ENCODE data around the gene ZGLP1. TPM values are rescaled to one million over a fixed set of nuclear protein-coding genes. Genes with fewer than 3 reads are reported as not detected.
A peak's percentile ranks its signal among the peaks of the same experiment; 100 is the strongest.

Gene ZGLP1
- total RNA-seq, 3 donors from 2014 or later, result 2.5 to 4.0 (median 3.8) TPM

DNA sequence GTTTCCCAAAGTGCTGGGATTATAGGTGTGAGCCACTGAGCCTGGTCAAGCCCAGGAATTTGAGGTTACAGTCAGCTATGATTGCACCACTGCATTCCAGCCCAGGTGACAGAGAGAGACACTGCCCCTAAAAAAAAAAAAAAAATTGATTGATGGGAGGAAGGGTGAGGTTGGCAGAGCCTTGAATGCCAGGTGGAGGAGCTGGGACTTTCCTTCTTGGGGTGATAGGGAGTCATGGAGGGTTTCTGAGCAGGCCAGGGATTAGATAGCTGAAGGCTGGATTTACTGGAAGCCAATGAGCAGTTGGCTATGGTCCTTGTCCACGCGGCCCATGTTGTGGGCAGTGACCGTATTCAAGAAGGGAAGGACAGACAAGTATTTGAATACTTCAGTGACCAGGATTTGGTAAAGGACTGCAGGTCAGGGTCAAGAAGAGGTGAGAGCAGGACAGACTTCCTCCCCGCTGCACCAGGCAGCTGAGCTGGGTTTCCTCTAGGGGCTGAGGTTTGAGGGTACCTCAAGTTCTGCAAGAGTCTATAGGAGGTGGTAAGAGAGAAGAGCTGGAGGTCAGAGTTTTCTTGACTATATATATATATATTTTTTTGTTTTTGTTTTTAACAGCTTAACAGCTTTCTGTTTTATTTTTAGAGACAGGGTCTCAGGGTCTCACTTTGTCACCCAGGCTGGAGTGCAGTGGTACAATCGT, 29.7 kb downstream of the ZGLP1 start:
- peaks cover 4% of the 10 kb centered on the region for H3K4me1 ChIP-seq (ENCODE audit: low read depth)
- intact Hi-C loops (cut with DNase I, micrococcal nuclease), result no loop called here
- DNase-seq (no peak), ATAC-seq (no peak)
- H3K9me3 ChIP-seq, result no peaks in the 10 kb centered on the region
- no peaks in the 10 kb centered on the region for H3K36me3 ChIP-seq (ENCODE audit: low read depth)
- H3K4me3 ChIP-seq, result no peak overlapping the region
- TF ChIP-seq CTCF (IDR thresholded peaks at IDR 0.05), result no peak

DNA sequence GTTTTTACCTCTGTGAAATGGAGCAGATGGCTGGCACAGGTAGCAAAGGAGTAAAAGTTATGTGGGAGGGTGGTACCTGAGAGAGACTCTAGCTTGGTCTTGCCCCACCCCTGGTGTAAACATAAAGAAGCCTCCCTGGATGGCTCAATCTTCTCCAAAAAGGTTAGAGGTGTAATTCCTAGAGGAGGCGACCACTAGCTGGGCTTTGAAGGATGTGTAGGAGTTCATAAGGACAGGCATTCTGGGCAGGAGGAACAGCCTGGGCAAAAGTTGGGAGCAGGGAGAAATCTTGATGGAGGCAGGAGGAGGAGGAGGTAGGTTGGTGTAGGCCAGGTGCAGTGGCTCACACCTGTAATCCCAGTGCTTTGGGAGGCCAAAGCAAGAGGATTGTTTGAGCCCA, 30.7 kb downstream of the ZGLP1 start:
- Histone ChIP-seq H3K4me3 (no peak overlapping the region), H3K9me3 (no peaks in the 10 kb centered on the region), H3K4me1 (ENCODE audit: low read depth) (peaks cover 5% of the 10 kb centered on the region), H3K36me3 (ENCODE audit: low read depth) (no peaks in the 10 kb centered on the region)
- ATAC-seq (no peak), DNase-seq (no peak)
- no peak for TF ChIP-seq CTCF (IDR thresholded peaks at IDR 0.05)
- intact Hi-C loops (cut with DNase I, micrococcal nuclease), result no loop called here

DNA sequence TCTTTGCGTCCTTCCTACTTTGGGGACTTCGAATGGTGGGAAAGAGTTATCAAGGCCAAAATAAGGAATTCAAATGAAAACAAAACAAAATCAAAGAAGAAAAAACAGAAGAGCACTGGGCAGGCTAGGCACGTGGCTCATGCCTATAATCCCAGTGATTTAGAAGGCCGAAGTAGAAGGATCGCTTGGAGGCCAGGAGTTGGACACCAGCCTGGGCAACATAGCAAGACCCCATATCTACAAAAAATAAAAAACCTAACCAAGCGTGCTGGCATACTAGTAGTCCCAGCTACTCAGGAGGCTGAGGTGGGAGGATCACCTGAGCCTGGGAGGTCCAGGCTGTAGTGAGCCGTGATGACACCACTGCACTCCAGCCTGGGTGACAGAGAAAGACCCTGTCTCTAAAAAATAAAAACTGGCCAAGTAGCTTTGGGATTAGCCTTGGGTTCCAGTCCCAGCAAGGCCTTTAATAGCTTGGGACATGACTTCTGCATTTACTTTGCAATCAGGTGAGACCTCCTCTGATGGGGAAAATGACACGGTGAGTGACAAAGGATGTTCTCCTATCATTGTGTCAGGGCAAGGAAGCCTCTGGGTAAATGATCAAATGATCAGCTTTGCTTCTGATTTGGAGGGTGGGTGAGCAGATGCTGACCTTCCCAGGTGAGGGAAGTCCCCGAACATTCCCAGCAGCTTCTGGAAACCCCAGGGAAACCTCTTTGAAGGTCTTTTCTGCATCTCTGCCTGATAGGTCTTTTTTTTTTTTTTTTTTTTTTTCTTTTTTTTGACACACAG, 31.6 kb downstream of the ZGLP1 start:
- no peak overlapping the region for H3K4me3 ChIP-seq

DNA sequence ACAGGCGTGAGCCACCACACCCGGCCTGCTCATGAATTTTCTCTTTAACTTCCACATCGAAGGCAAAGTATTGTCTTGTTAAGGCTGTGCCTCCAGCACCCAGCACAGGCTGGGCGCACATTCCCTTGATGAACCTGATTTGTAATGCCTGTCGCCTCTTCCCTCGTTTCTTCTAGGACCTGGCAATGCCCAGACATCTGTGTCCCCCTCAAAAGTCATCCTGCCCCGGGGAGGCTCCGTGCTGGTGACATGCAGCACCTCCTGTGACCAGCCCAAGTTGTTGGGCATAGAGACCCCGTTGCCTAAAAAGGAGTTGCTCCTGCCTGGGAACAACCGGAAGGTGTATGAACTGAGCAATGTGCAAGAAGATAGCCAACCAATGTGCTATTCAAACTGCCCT, 35.0 kb downstream of the ZGLP1 start:
- DNase-seq (no peak), ATAC-seq (no peak)
- peaks cover 20% of the 10 kb centered on the region for H3K4me1 ChIP-seq (ENCODE audit: low read depth)
- H3K9me3 ChIP-seq, result no peaks in the 10 kb centered on the region
- no peak overlapping the region for H3K4me3 ChIP-seq
- intact Hi-C loops (cut with DNase I, micrococcal nuclease), result no loop called here
- no peak for TF ChIP-seq CTCF (IDR thresholded peaks at IDR 0.05)
- H3K36me3 ChIP-seq (ENCODE audit: low read depth), result no peaks in the 10 kb centered on the region

More for the DNA sequence above, 31.6 kb downstream of the ZGLP1 start:
- DNase-seq, result no peak
- no peaks in the 10 kb centered on the region for H3K9me3 ChIP-seq
- H3K36me3 ChIP-seq (ENCODE audit: low read depth), result no peaks in the 10 kb centered on the region
- peaks cover 5% of the 10 kb centered on the region for H3K4me1 ChIP-seq (ENCODE audit: low read depth)
- intact Hi-C loops (cut with DNase I, micrococcal nuclease), result no loop called here
- ATAC-seq, result no peak
- TF ChIP-seq CTCF (IDR thresholded peaks at IDR 0.05), result no peak

GRCh38 chr19:10271543-10272086, 38.0 kb downstream of the ZGLP1 start:
- ATAC-seq (peak; percentile 6), DNase-seq (peak in 2 of 3 donors; percentile 41 to 55)
- no peaks in the 10 kb centered on the region for H3K9me3 ChIP-seq
- peaks cover 20% of the 10 kb centered on the region for H3K4me1 ChIP-seq (ENCODE audit: low read depth)
- intact Hi-C loops (cut with DNase I, micrococcal nuclease), result no loop called here
- no peaks in the 10 kb centered on the region for H3K36me3 ChIP-seq (ENCODE audit: low read depth)
- no peak for TF ChIP-seq CTCF (IDR thresholded peaks at IDR 0.05)
- H3K4me3 ChIP-seq, result no peak overlapping the region
